NB4 (cell line): ENCODE measurements around the gene NTN3.

Experiments
- CTCF ChIP-seq: IDR thresholded peaks from one replicate; pipeline ENCODE4 v1.5.1; 2012; ENCODE audit warnings: low read depth, low read length
- TF ChIP-seq, protein P1 (sequence below): IDR thresholded peaks from 2 replicates; pipeline ENCODE4 v1.6.1; 2011; ENCODE audit warnings: low read depth, low read length

DNA sequence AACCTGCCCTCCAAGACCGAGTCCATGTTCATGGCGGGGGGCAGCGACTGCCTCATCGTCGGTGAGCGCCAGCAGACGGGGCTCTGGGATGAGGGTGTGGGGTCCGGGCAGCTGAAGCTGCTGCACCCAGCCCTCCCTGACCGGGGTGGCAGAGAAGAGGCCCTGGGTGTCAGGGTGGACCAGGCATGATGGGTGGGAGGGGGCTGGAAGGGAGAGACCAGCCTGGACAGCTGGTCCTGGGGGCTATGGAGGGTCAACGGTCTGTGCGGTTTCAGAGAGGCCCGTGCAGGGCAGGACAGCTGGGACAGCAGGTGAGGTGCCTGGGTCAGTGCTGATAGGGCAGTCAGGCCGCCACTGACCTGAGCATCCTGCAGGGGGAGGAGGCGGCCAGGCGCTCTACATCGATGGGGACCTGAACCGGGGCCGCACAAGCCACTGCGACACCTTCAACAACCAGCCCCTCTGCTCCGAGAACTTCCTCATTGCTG is 29.4 kb downstream of the NTN3 start:
- TF ChIP-seq CTCF, result no peak
- TF ChIP-seq, protein P1, sequence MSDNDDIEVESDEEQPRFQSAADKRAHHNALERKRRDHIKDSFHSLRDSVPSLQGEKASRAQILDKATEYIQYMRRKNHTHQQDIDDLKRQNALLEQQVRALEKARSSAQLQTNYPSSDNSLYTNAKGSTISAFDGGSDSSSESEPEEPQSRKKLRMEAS, result no peak
